DND-41 (cell line): ENCODE results near the gene AJM1.

ENCODE experiments used
- ATAC-seq: fragments of 200-7000 bp; cut with Tn5 transposase; 3 replicates; pipeline ENCODE4 v1.9.1; 2021; ENCODE audit warnings: low read depth; ENCODE audit not compliant: insufficient read depth
- DNase-seq: peaks from one replicate; pipeline ENCODE4 v3.0.0-alpha.2; 2020
- H2AFZ ChIP-seq: 2 replicates; pipeline ENCODE4 v1.6.0; 2012; ENCODE audit warnings: low read depth, low read length
- H3K27ac ChIP-seq: 2 replicates; pipeline ENCODE4 v1.5.1; 2012; ENCODE audit warnings: low read length, inconsistent platforms
- H3K27me3 ChIP-seq: fragments of 200-600 bp; sonication (generic); 2 replicates; pipeline ENCODE4 v1.6.0; 2012; ENCODE audit warnings: low read length, mild to moderate bottlenecking, inconsistent platforms; ENCODE audit not compliant: insufficient read depth, poor library complexity
- H3K36me3 ChIP-seq: 2 replicates; pipeline ENCODE4 v1.5.1; 2012; ENCODE audit warnings: low read length, inconsistent platforms; ENCODE audit not compliant: insufficient read depth
- H3K4me1 ChIP-seq: 2 replicates; pipeline ENCODE4 v1.5.1; 2012; ENCODE audit warnings: mild to moderate bottlenecking, low read length; ENCODE audit not compliant: insufficient read depth
- H3K4me2 ChIP-seq: 2 replicates; pipeline ENCODE4 v1.6.0; 2012; ENCODE audit warnings: mild to moderate bottlenecking, moderate library complexity, low read length, inconsistent platforms; ENCODE audit not compliant: insufficient read depth
- H3K4me3 ChIP-seq, 2 experiments: fragments of 200-600 bp in 1 of 2; shearing (Covaris generic) in 1 of 2; 2 replicates each; pipeline ENCODE4 v1.5.1; 2012 to 2016; ENCODE audit warnings: inconsistent platforms in 2 of 2, low read length in 2 of 2, mild to moderate bottlenecking in 2 of 2, low read depth in 1 of 2, moderate library complexity in 1 of 2
- H3K79me2 ChIP-seq: 2 replicates; pipeline ENCODE4 v1.6.0; 2012; ENCODE audit warnings: low read length, inconsistent platforms; ENCODE audit not compliant: insufficient read depth
- H3K9ac ChIP-seq: 2 replicates; pipeline ENCODE4 v1.6.0; 2012; ENCODE audit warnings: low read depth, mild to moderate bottlenecking, inconsistent platforms, low read length, moderate library complexity
- H3K9me3 ChIP-seq: 2 replicates; pipeline ENCODE4 v1.5.1; 2012; ENCODE audit warnings: low read length, moderate library complexity, mild to moderate bottlenecking, inconsistent platforms; ENCODE audit not compliant: insufficient read depth, severe bottlenecking
- H4K20me1 ChIP-seq: 2 replicates; pipeline ENCODE4 v1.6.0; 2012; ENCODE audit warnings: low read length; ENCODE audit not compliant: insufficient read depth
- CTCF ChIP-seq: IDR thresholded peaks from 2 replicates; pipeline ENCODE4 v1.5.1; 2012; ENCODE audit warnings: borderline replicate concordance, low read length, moderate library complexity, mild to moderate bottlenecking; ENCODE audit not compliant: poor library complexity, severe bottlenecking; ENCODE audit errors: extremely low read depth
- EZH2 ChIP-seq: IDR thresholded peaks from 3 replicates; pipeline ENCODE4 v1.6.1; 2012; ENCODE audit warnings: borderline replicate concordance, low read depth, mild to moderate bottlenecking, moderate library complexity, low read length, inconsistent platforms; ENCODE audit not compliant: severe bottlenecking

AJM1 gene

GRCh38 chr9:136860529-136860928, 18.3 kb downstream of the AJM1 start:
- Histone ChIP-seq H3K36me3 (peaks cover 37% of the 10 kb centered on the region), H3K4me1 (peaks cover 17% of the 10 kb centered on the region), H3K9me3 (no peaks in the 10 kb centered on the region), H3K27me3 (no peaks in the 10 kb centered on the region), H3K4me2 (no peak overlapping the region), H2AFZ (no peak overlapping the region), H3K9ac (no peak overlapping the region), H3K4me3 (no peak overlapping the region), H4K20me1 (peaks cover 27% of the 10 kb centered on the region), H3K79me2 (peaks cover 19% of the 10 kb centered on the region), H3K27ac (no peak overlapping the region)
- ATAC-seq (no peak), DNase-seq (no peak)
- TF ChIP-seq EZH2 (no peak), CTCF (no peak)

GRCh38 chr9:136860933-136861873, 18.9 kb downstream of the AJM1 start:
- Histone ChIP-seq H3K4me1 (peaks cover 17% of the 10 kb centered on the region), H2AFZ (no peak overlapping the region), H3K4me3 (no peak overlapping the region), H3K4me2 (no peak overlapping the region), H3K9me3 (no peaks in the 10 kb centered on the region), H3K27ac (no peak overlapping the region), H4K20me1 (peaks cover 27% of the 10 kb centered on the region), H3K36me3 (peaks cover 37% of the 10 kb centered on the region), H3K9ac (no peak overlapping the region), H3K79me2 (peaks cover 26% of the 10 kb centered on the region), H3K27me3 (no peaks in the 10 kb centered on the region)
- DNase-seq (no peak), ATAC-seq (no peak)
- no peak for TF ChIP-seq CTCF
- TF ChIP-seq EZH2, result no peak

- Histone ChIP-seq H3K27ac (no peak overlapping the region), H3K79me2 (peaks cover 31% of the 10 kb centered on the region), H2AFZ (no peak overlapping the region), H3K9ac (no peak overlapping the region), H3K36me3 (peaks cover 37% of the 10 kb centered on the region), H3K27me3 (no peaks in the 10 kb centered on the region), H4K20me1 (peaks cover 27% of the 10 kb centered on the region), H3K4me2 (no peak overlapping the region), H3K4me1 (peaks cover 22% of the 10 kb centered on the region), H3K4me3 (no peak overlapping the region), H3K9me3 (no peaks in the 10 kb centered on the region)
- ATAC-seq (no peak), DNase-seq (no peak)
- TF ChIP-seq EZH2 (no peak), CTCF (no peak)
These were observed 19.7 kb downstream of the AJM1 start for GRCh38 chr9:136861874-136862457.
